Mesangial cell (primary cell): Measurements from ENCODE around the gene ZNF630. TPM values are rescaled to one million over a fixed set of nuclear protein-coding genes. Genes with fewer than 3 reads are reported as not detected.

Experiments used
- total RNA-seq: library from RNA; depleted of rRNA; stranded (reverse); fragments of >200 nt; gene quantifications from 2 replicates; pipeline ENCODE4 v1.2.3, GENCODE V29; 2015

Gene ZNF630
- total RNA-seq, result 0.33 and 1.0 TPM in 2 replicates

DNA sequence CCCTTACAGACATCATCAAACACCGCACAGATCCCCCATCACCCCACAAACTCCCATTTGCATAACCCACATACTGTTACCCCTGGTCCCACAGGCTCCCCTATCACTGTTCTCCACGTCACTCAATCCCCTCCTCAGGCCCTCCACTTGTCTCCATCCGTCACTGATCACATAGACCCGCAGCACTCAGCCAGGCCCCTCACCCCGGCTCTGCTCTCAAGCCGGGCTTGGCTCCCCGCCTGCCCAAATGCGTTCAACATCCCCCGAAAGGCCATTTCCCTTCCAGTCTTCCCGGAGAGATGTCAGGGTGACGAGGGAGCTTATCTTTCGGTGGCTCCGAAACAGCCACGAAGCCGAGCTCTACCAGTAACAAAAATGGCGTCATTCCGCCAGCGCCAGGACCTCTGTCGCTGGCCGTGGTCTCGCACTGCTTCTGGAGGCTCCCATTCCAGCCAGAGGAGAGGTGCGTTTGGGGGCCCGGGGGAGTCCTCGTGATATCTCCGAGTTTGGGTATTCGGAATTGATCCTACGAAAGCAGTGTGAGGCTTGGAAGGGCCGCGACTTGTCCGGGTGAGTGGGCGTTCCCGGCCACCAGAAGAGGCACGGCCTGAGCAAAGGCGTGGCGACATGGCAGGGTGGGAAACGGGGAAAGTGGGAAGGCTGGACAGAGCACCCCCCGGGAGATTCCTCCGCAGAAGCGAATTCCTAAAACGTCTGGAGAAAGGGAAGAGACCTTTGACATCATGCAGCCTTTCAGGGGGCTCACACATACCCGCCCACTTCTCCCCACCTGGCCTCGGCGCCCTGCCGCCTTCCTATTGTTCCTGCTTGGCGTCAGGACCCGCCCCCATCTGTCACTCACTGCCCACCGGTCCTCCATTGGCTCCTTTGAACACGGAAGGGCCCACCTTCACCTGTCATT lies at the start of gene ZNF630:
ZNF630 (minus strand) TSS at position 577 of the 922 bp plus-strand sequence. CDS start 4,754 bp downstream, outside the sequence.

Other genes with a start within 250 kb of the ZNF630 start
- 1.3 and 3.8 TPM in 2 replicates for gene ZNF81, start 234.7 kb downstream of the ZNF630 start, total RNA-seq
- gene ZNF182, start 67.7 kb downstream of the ZNF630 start, total RNA-seq, result 1.6 and 2.3 TPM in 2 replicates
- gene SPACA5, start 64.7 kb downstream of the ZNF630 start, total RNA-seq, result not detected in 2 replicates
- gene SPACA5B, start 59.0 kb upstream of the ZNF630 start, total RNA-seq, result not detected in 2 replicates
- not detected in 2 replicates for gene SSX5, start 125.2 kb upstream of the ZNF630 start, total RNA-seq
- gene SSX1, start 183.8 kb upstream of the ZNF630 start, total RNA-seq, result not detected in 2 replicates